Measurements from ENCODE around the gene TBC1D22A.
"Not testable (repeated sequence)": the region's sequence is repeated elsewhere in the genome, so short reads cannot be mapped to it uniquely, and the experiment has no call there.

TBC1D22A gene
- total RNA-seq, result 47.5 to 95.7 reads per million in 2 donors

GRCh38 chr22:46762238-46763050 is at the start of gene TBC1D22A:
TBC1D22A (plus strand) TSS chr22:46762650; CDS start chr22:46762787, 137 bp downstream.
- peak; percentile 92 for DNase-seq

- no peak for DNase-seq
Observed at GRCh38 chr22:46714550-46714949, 47.9 kb upstream of the TBC1D22A start.

GRCh38 chr22:46719921-46720320 is 42.5 kb upstream of the TBC1D22A start:
- DNase-seq, result no peak

GRCh38 chr22:46721501-46722085 is 40.9 kb upstream of the TBC1D22A start:
- DNase-seq, result no peak

- no peak for DNase-seq
Observed at GRCh38 chr22:46723882-46724281, 38.6 kb upstream of the TBC1D22A start.

GRCh38 chr22:46725096-46725495 is 37.4 kb upstream of the TBC1D22A start:
- DNase-seq, result no peak

- DNase-seq, result no peak
Observed at GRCh38 chr22:46726066-46726985, 36.1 kb upstream of the TBC1D22A start.

- DNase-seq, result no peak
Observed at GRCh38 chr22:46726986-46727317, 35.5 kb upstream of the TBC1D22A start.

- DNase-seq, result no peak
Observed at GRCh38 chr22:46727813-46728364, 34.6 kb upstream of the TBC1D22A start.

GRCh38 chr22:46728470-46728869 is 34.0 kb upstream of the TBC1D22A start:
- DNase-seq, result no peak

GRCh38 chr22:46730568-46731245 is 31.7 kb upstream of the TBC1D22A start:
- no peak for DNase-seq

GRCh38 chr22:46731246-46732040 is 31.0 kb upstream of the TBC1D22A start:
- DNase-seq, result no peak

GRCh38 chr22:46732041-46732379 is 30.4 kb upstream of the TBC1D22A start:
- DNase-seq, result no peak

GRCh38 chr22:46732513-46732912 is 29.9 kb upstream of the TBC1D22A start:
- no peak for DNase-seq

- not testable (repeated sequence) for DNase-seq
Observed at GRCh38 chr22:46734213-46734722, 28.2 kb upstream of the TBC1D22A start.

GRCh38 chr22:46734830-46735453 is 27.5 kb upstream of the TBC1D22A start:
- DNase-seq, result peak; percentile 77

GRCh38 chr22:46735747-46736608 is 26.5 kb upstream of the TBC1D22A start:
- DNase-seq, result no peak

GRCh38 chr22:46736705-46737104 is 25.7 kb upstream of the TBC1D22A start:
- DNase-seq, result no peak

GRCh38 chr22:46737105-46737975 is 25.1 kb upstream of the TBC1D22A start:
- DNase-seq, result peak; percentile 34
